HG03342 (cell line): ENCODE data around the gene PAPPA.

Experiments used
- ATAC-seq: cut with Tn5 transposase; IDR thresholded peaks from one replicate; pipeline ENCODE4 v1.9.1; 2021; ENCODE audit warnings: mild to moderate bottlenecking, moderate library complexity; ENCODE audit not compliant: unreplicated experiment

The PAPPA gene

GRCh38 chr9:116409129-116409528 lies 255.5 kb downstream of the PAPPA start:
- no peak for ATAC-seq

GRCh38 chr9:116409638-116410037 lies 256.0 kb downstream of the PAPPA start:
- no peak for ATAC-seq

- no peak for ATAC-seq
Measured at GRCh38 chr9:116411506-116411905, 257.9 kb downstream of the PAPPA start.

- no peak for ATAC-seq
Measured at GRCh38 chr9:116414374-116414773, 260.8 kb downstream of the PAPPA start.

- no peak for ATAC-seq
Measured at GRCh38 chr9:116416421-116416820, 262.8 kb downstream of the PAPPA start.

GRCh38 chr9:116417464-116417863 lies 263.9 kb downstream of the PAPPA start:
- no peak for ATAC-seq

- no peak for ATAC-seq
Measured at GRCh38 chr9:116419181-116419580, 265.6 kb downstream of the PAPPA start.

GRCh38 chr9:116420993-116421538 lies 267.5 kb downstream of the PAPPA start:
- no peak for ATAC-seq

- ATAC-seq = no peak
Measured at GRCh38 chr9:116422119-116422979, 268.8 kb downstream of the PAPPA start.

GRCh38 chr9:116423149-116423548 lies 269.6 kb downstream of the PAPPA start:
- ATAC-seq = no peak

- ATAC-seq = no peak
Measured at GRCh38 chr9:116425244-116425643, 271.7 kb downstream of the PAPPA start.

- ATAC-seq = no peak
Measured at GRCh38 chr9:116430849-116431248, 277.3 kb downstream of the PAPPA start.

- ATAC-seq = no peak
Measured at GRCh38 chr9:116432051-116432450, 278.5 kb downstream of the PAPPA start.

- ATAC-seq = no peak
Measured at GRCh38 chr9:116434314-116434713, 280.7 kb downstream of the PAPPA start.

GRCh38 chr9:116435706-116436105 lies 282.1 kb downstream of the PAPPA start:
- no peak for ATAC-seq

- ATAC-seq = no peak
Measured at GRCh38 chr9:116436121-116436520, 282.5 kb downstream of the PAPPA start.

- ATAC-seq = no peak
Measured at GRCh38 chr9:116437411-116438370, 284.1 kb downstream of the PAPPA start.

GRCh38 chr9:116442528-116442927 lies 288.9 kb downstream of the PAPPA start:
- no peak for ATAC-seq

- no peak for ATAC-seq
Measured at GRCh38 chr9:116447934-116448333, 294.3 kb downstream of the PAPPA start.

- ATAC-seq = no peak
Measured at GRCh38 chr9:116448431-116448830, 294.8 kb downstream of the PAPPA start.

GRCh38 chr9:116449949-116450348 lies 296.4 kb downstream of the PAPPA start:
- ATAC-seq = no peak
